Motor neuron (in vitro differentiated cells): Measurements from ENCODE around the gene MIER2. TPM values are rescaled to one million over a fixed set of nuclear protein-coding genes. Genes with fewer than 3 reads are reported as not detected.
A peak's percentile ranks its signal among the peaks of the same experiment; 100 is the strongest.
"Not testable (repeated sequence)": the region's sequence is repeated elsewhere in the genome, so short reads cannot be mapped to it uniquely, and the experiment has no call there.

Experiments
- ATAC-seq, 8 experiments: fragments of 200-7000 bp; cut with Tn5 transposase; replicated peaks in 6 of 8; 2 replicates each; pipeline ENCODE4 v1.8.0; 2021; ENCODE audit warnings: mild to moderate bottlenecking in 8 of 8, moderate library complexity in 8 of 8
- H3K27ac ChIP-seq, 2 donors: fragments of 250-450 bp; sonication (Bioruptor Pico); 2 replicates each; pipeline ENCODE4 v1.9.0; 2021; ENCODE audit warnings: antibody characterized with exemption in 2 of 2, mild to moderate bottlenecking in 2 of 2, moderate library complexity in 1 of 2
- H3K4me1 ChIP-seq, 2 donors: fragments of 250-450 bp; sonication (Bioruptor Pico); replicated peaks in 1 of 2; 2 replicates each; pipeline ENCODE4 v1.6.1; 2021; ENCODE audit warnings: antibody characterized with exemption in 2 of 2, mild to moderate bottlenecking in 2 of 2, moderate library complexity in 1 of 2
- H3K4me3 ChIP-seq, 5 donors: fragments of 250-450 bp; sonication (Bioruptor Pico); 2 replicates each; pipeline ENCODE4 v1.9.0; 2021; ENCODE audit warnings: antibody characterized with exemption in 5 of 5, mild to moderate bottlenecking in 5 of 5, moderate library complexity in 4 of 5
- WGBS, 10 experiments: fragments of 450-650 bp; shearing (Covaris generic); methylation state at CpG; one replicate each; pipeline ENCODE4 v1.0.0; 2022; 5-methylcytosine and 5-hydroxymethylcytosine counted together
- in situ Hi-C, 9 experiments: fragments of 400-800 bp; cut with MboI; loops; one replicate each; pipeline ENCODE4 v1.15.0; 2021; ENCODE audit warnings: low sequenced_read_pairs in 9 of 9, low pct_unique_long_range_greater_than_20kb in 2 of 9; ENCODE audit not compliant: unreplicated experiment in 9 of 9
- total RNA-seq, 8 experiments: library from RNA; unstranded; fragments of 300-600 nt; gene quantifications; 2 replicates each; pipeline versions ENCODE4 v1.2.3 to v1.2.4, GENCODE V29; 2022

The MIER2 gene
- total RNA-seq, 8 experiments from 2014 or later = 6.1 to 25.0 (median 15.8) TPM

GRCh38 chr19:275958-276646, 68.5 kb downstream of the MIER2 start:
- in situ Hi-C loops = no loop called here

GRCh38 chr19:275000-275399, 69.6 kb downstream of the MIER2 start:
- Histone ChIP-seq H3K4me3 (no peak overlapping the region), H3K27ac (no peak overlapping the region), H3K4me1 (peaks cover 3 to 4% of the 10 kb centered on the region in 2 donors)
- ATAC-seq = no peak
- WGBS, 10 experiments = 25 to 100% (median 100%) methylated on average over 1 to 8 of the region's 9 CpGs; no CpG with 5 or more reads in 4 of the 10 experiments
- in situ Hi-C loops = no loop called here

More at GRCh38 chr19:275958-276646, 68.5 kb downstream of the MIER2 start:
- Histone ChIP-seq H3K4me3 (no peak overlapping the region), H3K4me1 (peaks cover 10 to 11% of the 10 kb centered on the region in 2 donors), H3K27ac (no peak overlapping the region)
- 55 to 89% (median 84%) methylated on average over 1 to 19 of the region's 19 CpGs; no CpG with 5 or more reads in 2 of the 10 experiments for WGBS, 10 experiments
- ATAC-seq = no peak

- Histone ChIP-seq H3K4me3 (no peak overlapping the region), H3K27ac (no peak overlapping the region), H3K4me1 (peaks cover 3 to 4% of the 10 kb centered on the region in 2 donors)
- in situ Hi-C loops = no loop called here
- no peak for ATAC-seq
- WGBS, 10 experiments = 0 to 94% (median 67%) methylated on average over 1 to 5 of the region's 6 CpGs; no CpG with 5 or more reads in 3 of the 10 experiments
Observed at GRCh38 chr19:273393-273792, 71.2 kb downstream of the MIER2 start.

GRCh38 chr19:271856-272255, 72.7 kb downstream of the MIER2 start:
- Histone ChIP-seq H3K27ac (no peak overlapping the region), H3K4me1 (peaks cover 3 to 9% of the 10 kb centered on the region in 2 donors), H3K4me3 (no peak overlapping the region)
- ATAC-seq = no peak
- in situ Hi-C loops = no loop called here
- 28 to 94% (median 76%) methylated on average over 1 to 6 of the region's 6 CpGs; no CpG with 5 or more reads in 1 of the 10 experiments for WGBS, 10 experiments

GRCh38 chr19:270766-271318, 73.8 kb downstream of the MIER2 start:
- 24 to 100% (median 81%) methylated on average over 1 to 3 of the region's 12 CpGs; no CpG with 5 or more reads in 5 of the 10 experiments for WGBS, 10 experiments
- peaks cover 3 to 14% of the 10 kb centered on the region in 2 donors for H3K4me1 ChIP-seq
- H3K27ac ChIP-seq = peak overlapping the region; percentile 51 to 83
- in situ Hi-C loops = not testable (repeated sequence)
- peak in 4 of 8 experiments; percentile 35 to 52 (median 40) for ATAC-seq
- H3K4me3 ChIP-seq = peak overlapping the region in 2 of 5 donors; percentile 1 to 13

- in situ Hi-C loops = no loop called here
- Histone ChIP-seq H3K4me1 (peaks cover 3 to 15% of the 10 kb centered on the region in 2 donors), H3K4me3 (peak overlapping the region in 4 of 5 donors; percentile 3 to 30 (median 26)), H3K27ac (peak overlapping the region in 1 of 2 donors; percentile 38)
- ATAC-seq = no peak
Observed at GRCh38 chr19:269241-269640, 75.4 kb downstream of the MIER2 start.

GRCh38 chr19:262125-262524, 82.5 kb downstream of the MIER2 start:
- ATAC-seq = no peak
- H3K4me1 ChIP-seq = peaks cover 0 to 6% of the 10 kb centered on the region in 2 donors
- no peak overlapping the region for H3K27ac ChIP-seq
- WGBS, 10 experiments = 71 to 100% (median 100%) methylated on average over 1 of the region's 1 CpG; no CpG with 5 or more reads in 5 of the 10 experiments
- no peak overlapping the region for H3K4me3 ChIP-seq
- in situ Hi-C loops = no loop called here

- H3K4me1 ChIP-seq, H3K27ac ChIP-seq, ATAC-seq, H3K4me3 ChIP-seq, in situ Hi-C loops: not testable (repeated sequence)
- WGBS, 10 experiments = 20 to 89% (median 74%) methylated on average over 1 to 3 of the region's 3 CpGs; no CpG with 5 or more reads in 2 of the 10 experiments
Observed at GRCh38 chr19:256804-257203, 87.8 kb downstream of the MIER2 start.

Other genes starting within 250 kb of the MIER2 start
- 1 to 10 TPM in 2 of 8 experiments, under 1 TPM in 3, not detected in 3; 0.18 to 1.0 (median 0.71) TPM for gene OR4F17, start 237.7 kb downstream of the MIER2 start, total RNA-seq
- gene PLPP2, start 53.4 kb downstream of the MIER2 start, total RNA-seq = 1 to 10 TPM; 1.0 to 6.2 (median 2.6) TPM
- 1 to 10 TPM in 6 of 8 experiments, under 1 TPM in 2; 0.15 to 6.4 (median 4.5) TPM for gene C2CD4C, start 64.4 kb upstream of the MIER2 start, total RNA-seq
- 10 to 100 TPM in 7 of 8 experiments, 1 to 10 TPM in 1; 4.6 to 57.6 (median 33.0) TPM for gene SHC2, start 116.2 kb upstream of the MIER2 start, total RNA-seq
- 1 to 10 TPM in 1 of 8 experiments, under 1 TPM in 7; 0.27 to 1.3 (median 0.57) TPM for gene MADCAM1, start 151.7 kb upstream of the MIER2 start, total RNA-seq
- gene TPGS1, start 162.7 kb upstream of the MIER2 start, total RNA-seq = 10 to 100 TPM in 2 of 8 experiments, 1 to 10 TPM in 6; 5.2 to 15.1 (median 8.2) TPM
- gene CDC34, start 187.0 kb upstream of the MIER2 start, total RNA-seq = 100 to 1,000 TPM in 1 of 8 experiments, 10 to 100 TPM in 7; 40.0 to 116 (median 71.6) TPM
- under 1 TPM in 5 of 8 experiments, not detected in 3; 0.29 to 0.50 (median 0.33) TPM for gene GZMM, start 199.3 kb upstream of the MIER2 start, total RNA-seq
- gene BSG, start 227.8 kb upstream of the MIER2 start, total RNA-seq = 1,000 to 10,000 TPM in 1 of 8 experiments, 100 to 1,000 TPM in 7; 219 to 1,638 (median 407) TPM
- 1 to 10 TPM in 5 of 8 experiments, under 1 TPM in 3; 0.31 to 8.1 (median 1.9) TPM for gene HCN2, start 245.1 kb upstream of the MIER2 start, total RNA-seq